HepG2 (cell line): ENCODE data around the gene CYP4F22. TPM values are rescaled to one million over a fixed set of nuclear protein-coding genes. Genes with fewer than 3 reads are reported as not detected.

Source experiments
- EEA1 ChIP-seq: sonication (generic); formaldehyde crosslinking; IDR thresholded peaks from 2 replicates; pipeline ENCODE4 v1.5.1; 2020; ENCODE audit warnings: mild to moderate bottlenecking, missing genetic modification reagents, borderline replicate concordance
- HDAC1 ChIP-seq: sonication (generic); formaldehyde crosslinking; IDR thresholded peaks from 2 replicates; pipeline ENCODE4 v1.5.1; 2020; ENCODE audit warnings: mild to moderate bottlenecking, missing genetic modification reagents
- HES4 ChIP-seq: sonication (generic); formaldehyde crosslinking; IDR thresholded peaks from 2 replicates; pipeline ENCODE4 v1.9.0; 2021; ENCODE audit warnings: mild to moderate bottlenecking, missing genetic modification reagents, borderline replicate concordance
- IRF2 ChIP-seq: IDR thresholded peaks from 2 replicates; pipeline ENCODE4 v1.6.1; 2018; ENCODE audit warnings: missing genetic modification reagents, missing compliant biosample characterization
- NFKB2 ChIP-seq: sonication (generic); formaldehyde crosslinking; IDR thresholded peaks from 2 replicates; pipeline ENCODE4 v1.4.0; 2020; ENCODE audit warnings: missing genetic modification reagents, borderline replicate concordance
- PRMT3 ChIP-seq: sonication (generic); formaldehyde crosslinking; IDR thresholded peaks from 2 replicates; pipeline ENCODE4 v1.8.1; 2022; ENCODE audit warnings: low read depth, mild to moderate bottlenecking, moderate library complexity, missing genetic modification reagents, borderline replicate concordance
- RFXAP ChIP-seq: sonication (generic); formaldehyde crosslinking; IDR thresholded peaks from 2 replicates; pipeline ENCODE4 v1.4.0; 2020; ENCODE audit warnings: missing genetic modification reagents, borderline replicate concordance
- SP4 ChIP-seq: sonication (generic); formaldehyde crosslinking; IDR thresholded peaks from 2 replicates; pipeline ENCODE4 v1.8.1; 2023; ENCODE audit warnings: mild to moderate bottlenecking, missing genetic modification reagents
- SRF ChIP-seq: IDR thresholded peaks from 2 replicates; pipeline ENCODE4 v1.6.1; 2011; ENCODE audit warnings: mild to moderate bottlenecking, low read depth, low read length, moderate library complexity
- SYNCRIP ChIP-seq: fragments of 200-400 bp; formaldehyde crosslinking; IDR thresholded peaks from 2 replicates; pipeline ENCODE4 v1.6.1; 2018; ENCODE audit warnings: mild to moderate bottlenecking, low read depth, low read length; ENCODE audit not compliant: insufficient read depth
- TFE3 ChIP-seq: IDR thresholded peaks from 2 replicates; pipeline ENCODE4 v1.6.1; 2016
- ZBTB3 ChIP-seq: sonication (generic); formaldehyde crosslinking; IDR thresholded peaks from 2 replicates; pipeline ENCODE4 v1.4.0; 2020; ENCODE audit warnings: low read depth, mild to moderate bottlenecking, moderate library complexity, missing genetic modification reagents, borderline replicate concordance
- ZFP1 ChIP-seq: IDR thresholded peaks from 2 replicates; pipeline ENCODE4 v1.6.1; 2016
- ZFX ChIP-seq: sonication (generic); formaldehyde crosslinking; IDR thresholded peaks from 2 replicates; pipeline ENCODE4 v1.4.0; 2020; ENCODE audit warnings: mild to moderate bottlenecking, low read depth, missing genetic modification reagents, moderate library complexity
- ZNF180 ChIP-seq: sonication (generic); formaldehyde crosslinking; IDR thresholded peaks from 2 replicates; pipeline ENCODE4 v1.4.0; 2020; ENCODE audit warnings: low read depth, missing genetic modification reagents, borderline replicate concordance
- ZNF263 ChIP-seq: sonication (generic); formaldehyde crosslinking; IDR thresholded peaks from 2 replicates; pipeline ENCODE4 v1.4.0; 2020; ENCODE audit warnings: missing genetic modification reagents
- ZNF30 ChIP-seq: sonication (generic); formaldehyde crosslinking; IDR thresholded peaks from 2 replicates; pipeline ENCODE4 v1.5.0; 2020; ENCODE audit warnings: mild to moderate bottlenecking, missing genetic modification reagents
- ZNF33B ChIP-seq: sonication (generic); formaldehyde crosslinking; IDR thresholded peaks from 2 replicates; pipeline ENCODE4 v1.5.1; 2020; ENCODE audit warnings: mild to moderate bottlenecking, missing genetic modification reagents
- ZNF780A ChIP-seq: sonication (generic); formaldehyde crosslinking; IDR thresholded peaks from 2 replicates; pipeline ENCODE4 v1.8.0; 2022; ENCODE audit warnings: mild to moderate bottlenecking, missing genetic modification reagents, moderate library complexity
- ZNF839 ChIP-seq: sonication (generic); formaldehyde crosslinking; IDR thresholded peaks from 2 replicates; pipeline ENCODE4 v1.4.0; 2020; ENCODE audit warnings: missing genetic modification reagents, mild to moderate bottlenecking, borderline replicate concordance
- ZSCAN31 ChIP-seq: sonication (generic); formaldehyde crosslinking; IDR thresholded peaks from 2 replicates; pipeline ENCODE4 v1.5.0; 2020; ENCODE audit warnings: low read depth, mild to moderate bottlenecking, missing genetic modification reagents
- polyA plus RNA-seq, 8 experiments: library from polyadenylated mRNA; depleted of rRNA in 3 of 8; stranded (reverse) in 7 of 8; unstranded in 1 of 8; fragments of >200 nt; fragmentation: Illumina TruSeq in 4 of 8; extraction: Trizol in 4 of 8; gene quantifications; 2 replicates each; pipeline versions ENCODE4 v1.2.1 to v1.2.3, GENCODE V29; 2011 to 2016; ENCODE audit warnings: low read depth in 4 of 8, missing spikeins in 1 of 8, mixed read lengths in 1 of 8; ENCODE audit not compliant: insufficient read depth in 1 of 8
- total RNA-seq, 5 experiments: library from RNA; depleted of rRNA; stranded (reverse); fragments of >200 nt; fragmentation: Illumina TruSeq; extraction: Trizol; gene quantifications; 2 replicates each; pipeline ENCODE4 v1.2.3, GENCODE V29; 2016; ENCODE audit warnings: low read depth in 1 of 5
- TF ChIP-seq, protein P1 (sequence below): sonication (generic); formaldehyde crosslinking; IDR thresholded peaks from 2 replicates; pipeline ENCODE4 v1.5.0; 2020; ENCODE audit warnings: missing genetic modification reagents
- TF ChIP-seq, protein P2 (sequence below): sonication (generic); formaldehyde crosslinking; IDR thresholded peaks from 2 replicates; pipeline ENCODE4 v1.4.0; 2020; ENCODE audit warnings: missing genetic modification reagents; ENCODE audit errors: not compliant biosample characterization
- TF ChIP-seq, protein P3 (sequence below): sonication (generic); formaldehyde crosslinking; IDR thresholded peaks from 2 replicates; pipeline ENCODE4 v1.4.0; 2020; ENCODE audit warnings: missing genetic modification reagents
- TF ChIP-seq, protein P4 (sequence below): sonication (generic); formaldehyde crosslinking; IDR thresholded peaks from 2 replicates; pipeline ENCODE4 v1.5.0; 2020; ENCODE audit warnings: mild to moderate bottlenecking, missing genetic modification reagents

Gene CYP4F22
- total and polyA plus RNA-seq, 2 of the 13 experiments (the other 11 are each of a cell fraction or from before 2014, with no cell fraction given), result 0.05 TPM; not detected in 1

GRCh38 chr19:15584541-15585115, 76.3 kb downstream of the CYP4F22 start (continued):
- TF ChIP-seq, protein P1, sequence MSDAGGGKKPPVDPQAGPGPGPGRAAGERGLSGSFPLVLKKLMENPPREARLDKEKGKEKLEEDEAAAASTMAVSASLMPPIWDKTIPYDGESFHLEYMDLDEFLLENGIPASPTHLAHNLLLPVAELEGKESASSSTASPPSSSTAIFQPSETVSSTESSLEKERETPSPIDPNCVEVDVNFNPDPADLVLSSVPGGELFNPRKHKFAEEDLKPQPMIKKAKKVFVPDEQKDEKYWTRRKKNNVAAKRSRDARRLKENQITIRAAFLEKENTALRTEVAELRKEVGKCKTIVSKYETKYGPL (CRISPR knock-in tag), result no peak
- TF ChIP-seq, protein P2, sequence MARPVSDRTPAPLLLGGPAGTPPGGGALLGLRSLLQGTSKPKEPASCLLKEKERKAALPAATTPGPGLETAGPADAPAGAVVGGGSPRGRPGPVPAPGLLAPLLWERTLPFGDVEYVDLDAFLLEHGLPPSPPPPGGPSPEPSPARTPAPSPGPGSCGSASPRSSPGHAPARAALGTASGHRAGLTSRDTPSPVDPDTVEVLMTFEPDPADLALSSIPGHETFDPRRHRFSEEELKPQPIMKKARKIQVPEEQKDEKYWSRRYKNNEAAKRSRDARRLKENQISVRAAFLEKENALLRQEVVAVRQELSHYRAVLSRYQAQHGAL (CRISPR knock-in tag), result no peak
- TF ChIP-seq ZBTB3 (CRISPR knock-in tag), result no peak
- TF ChIP-seq TFE3 (CRISPR knock-in tag), result no peak
- TF ChIP-seq SP4 (CRISPR knock-in tag), result 0 out of 2 replicates have a peak, but pooled peaks have one; percentile 54
- TF ChIP-seq ZSCAN31 (CRISPR knock-in tag), result 0 out of 2 replicates have a peak, but pooled peaks have one; percentile 36
- peak; percentile 52; the same call in 1 of the 2 replicates for TF ChIP-seq HDAC1 (CRISPR knock-in tag)
- no peak for TF ChIP-seq EEA1 (CRISPR knock-in tag)
- TF ChIP-seq SRF, result no peak
- no peak for TF ChIP-seq ZFX (CRISPR knock-in tag)
- TF ChIP-seq ZNF33B, result no peak
- peak; percentile 74; the same call in 1 of the 2 replicates for TF ChIP-seq HES4 (CRISPR knock-in tag)
- TF ChIP-seq, protein P3, sequence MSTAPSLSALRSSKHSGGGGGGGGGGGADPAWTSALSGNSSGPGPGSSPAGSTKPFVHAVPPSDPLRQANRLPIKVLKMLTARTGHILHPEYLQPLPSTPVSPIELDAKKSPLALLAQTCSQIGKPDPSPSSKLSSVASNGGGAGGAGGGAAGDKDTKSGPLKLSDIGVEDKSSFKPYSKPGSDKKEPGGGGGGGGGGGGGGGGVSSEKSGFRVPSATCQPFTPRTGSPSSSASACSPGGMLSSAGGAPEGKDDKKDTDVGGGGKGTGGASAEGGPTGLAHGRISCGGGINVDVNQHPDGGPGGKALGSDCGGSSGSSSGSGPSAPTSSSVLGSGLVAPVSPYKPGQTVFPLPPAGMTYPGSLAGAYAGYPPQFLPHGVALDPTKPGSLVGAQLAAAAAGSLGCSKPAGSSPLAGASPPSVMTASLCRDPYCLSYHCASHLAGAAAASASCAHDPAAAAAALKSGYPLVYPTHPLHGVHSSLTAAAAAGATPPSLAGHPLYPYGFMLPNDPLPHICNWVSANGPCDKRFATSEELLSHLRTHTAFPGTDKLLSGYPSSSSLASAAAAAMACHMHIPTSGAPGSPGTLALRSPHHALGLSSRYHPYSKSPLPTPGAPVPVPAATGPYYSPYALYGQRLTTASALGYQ, result no peak
- TF ChIP-seq NFKB2 (CRISPR knock-in tag), result peak; percentile 41; the same call in 1 of the 2 replicates
- TF ChIP-seq ZNF180 (CRISPR knock-in tag), result no peak
- TF ChIP-seq PRMT3, result no peak
- TF ChIP-seq, protein P4, sequence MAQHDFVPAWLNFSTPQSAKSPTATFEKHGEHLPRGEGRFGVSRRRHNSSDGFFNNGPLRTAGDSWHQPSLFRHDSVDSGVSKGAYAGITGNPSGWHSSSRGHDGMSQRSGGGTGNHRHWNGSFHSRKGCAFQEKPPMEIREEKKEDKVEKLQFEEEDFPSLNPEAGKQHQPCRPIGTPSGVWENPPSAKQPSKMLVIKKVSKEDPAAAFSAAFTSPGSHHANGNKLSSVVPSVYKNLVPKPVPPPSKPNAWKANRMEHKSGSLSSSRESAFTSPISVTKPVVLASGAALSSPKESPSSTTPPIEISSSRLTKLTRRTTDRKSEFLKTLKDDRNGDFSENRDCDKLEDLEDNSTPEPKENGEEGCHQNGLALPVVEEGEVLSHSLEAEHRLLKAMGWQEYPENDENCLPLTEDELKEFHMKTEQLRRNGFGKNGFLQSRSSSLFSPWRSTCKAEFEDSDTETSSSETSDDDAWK, result no peak
- TF ChIP-seq ZNF780A (CRISPR knock-in tag), result no peak
- no peak for TF ChIP-seq ZNF30
- no peak for TF ChIP-seq ZFP1 (CRISPR knock-in tag)
- TF ChIP-seq SYNCRIP, result no peak
- TF ChIP-seq ZNF263 (CRISPR knock-in tag), result no peak
- TF ChIP-seq RFXAP (CRISPR knock-in tag), result no peak
- TF ChIP-seq IRF2, result 0 out of 2 replicates have a peak, but pooled peaks have one; percentile 26
- no peak for TF ChIP-seq ZNF839
